SK-N-SH (cell line): ENCODE measurements around the gene RPL13. TPM values are rescaled to one million over a fixed set of nuclear protein-coding genes. Genes with fewer than 3 reads are reported as not detected.
"Not testable (repeated sequence)": the region's sequence is repeated elsewhere in the genome, so short reads cannot be mapped to it uniquely, and the experiment has no call there.

ENCODE experiments used
- CTCF ChIA-PET: fragments of 300-600, 350-600 bp; formaldehyde crosslinking; extraction: SDS; loops from one replicate; lab custom pipeline; 2021; lab: Yijun Ruan, JAX
- POLR2A ChIA-PET: fragments of 350-600 bp; sonication (Branson Sonifier 250); formaldehyde crosslinking; extraction: SDS; loops from one replicate; lab custom pipeline; 2020; ENCODE audit warnings: antibody characterized with exemption, inconsistent platforms; lab: Yijun Ruan, JAX
- DNase-seq: peaks from one replicate; pipeline ENCODE4 v3.0.0; 2012
- H2AFZ ChIP-seq: fragments of 200-600 bp; sonication (generic); 2 replicates; pipeline ENCODE4 v1.8.1; 2016; ENCODE audit warnings: antibody characterized with exemption, mild to moderate bottlenecking, low read depth
- H3F3A ChIP-seq: fragments of 200-600 bp; sonication (generic); replicated peaks from 2 replicates; pipeline ENCODE3; 2016; ENCODE audit warnings: antibody characterized with exemption, mild to moderate bottlenecking; ENCODE audit not compliant: insufficient read depth
- H3K27ac ChIP-seq, 2 experiments: fragments of 200-500 bp in 1 of 2; fragments of 200-600 bp in 1 of 2; sonication (Bioruptor generic) in 1 of 2; sonication (generic), shearing (Covaris generic) in 1 of 2; 2 replicates each; pipeline versions ENCODE4 v1.5.1 to v1.6.1; 2014 to 2016; ENCODE audit warnings: low read depth in 2 of 2, inconsistent platforms in 1 of 2, low read length in 1 of 2, mild to moderate bottlenecking in 1 of 2, mixed read lengths in 1 of 2
- H3K27me3 ChIP-seq: fragments of 200-600 bp; sonication (generic), shearing (Covaris generic); 2 replicates; pipeline ENCODE4 v1.6.1; 2016; ENCODE audit warnings: mixed run types; ENCODE audit not compliant: insufficient read depth
- H3K36me3 ChIP-seq, 2 experiments: fragments of 200-500 bp in 1 of 2; fragments of 200-600 bp in 1 of 2; sonication (Bioruptor generic) in 1 of 2; sonication (generic) in 1 of 2; replicated peaks in 1 of 2; 2 replicates each; pipeline versions ENCODE3 to v1.5.1; 2014 to 2016; ENCODE audit warnings: low read length in 1 of 2, mild to moderate bottlenecking in 1 of 2; ENCODE audit not compliant: insufficient read depth in 2 of 2, control insufficient read depth in 1 of 2
- H3K4me1 ChIP-seq, 2 experiments: fragments of 200-500 bp in 1 of 2; fragments of 200-600 bp in 1 of 2; sonication (Bioruptor generic) in 1 of 2; sonication (generic), shearing (Covaris generic) in 1 of 2; 2 replicates each; pipeline versions ENCODE4 v1.5.1 to v1.6.1; 2014 to 2016; ENCODE audit warnings: low read depth in 1 of 2, low read length in 1 of 2, mixed run types in 1 of 2; ENCODE audit not compliant: insufficient read depth in 2 of 2, control insufficient read depth in 1 of 2
- H3K4me2 ChIP-seq: fragments of 200-600 bp; sonication (generic), shearing (Covaris generic); 2 replicates; pipeline ENCODE4 v1.6.1; 2017; ENCODE audit warnings: mixed run types
- H3K4me3 ChIP-seq, 2 experiments: fragments of 200-500 bp in 1 of 2; fragments of 200-600 bp in 1 of 2; sonication (Bioruptor generic) in 1 of 2; sonication (generic), shearing (Covaris generic) in 1 of 2; 2 replicates each; pipeline versions ENCODE4 v1.5.1 to v1.8.1; 2014 to 2016; ENCODE audit warnings: low read depth in 2 of 2, inconsistent platforms in 1 of 2, low read length in 1 of 2, mild to moderate bottlenecking in 1 of 2, mixed read lengths in 1 of 2, moderate library complexity in 1 of 2
- H3K79me2 ChIP-seq: fragments of 200-600 bp; sonication (generic); 2 replicates; pipeline ENCODE4 v1.8.1; 2017; ENCODE audit warnings: mild to moderate bottlenecking; ENCODE audit not compliant: insufficient read depth
- H3K9ac ChIP-seq: fragments of 200-600 bp; sonication (generic); 2 replicates; pipeline ENCODE4 v1.6.1; 2017; ENCODE audit warnings: mixed run types
- H3K9me2 ChIP-seq: fragments of 200-600 bp; sonication (generic); 2 replicates; pipeline ENCODE4 v1.6.1; 2017; ENCODE audit warnings: mixed run types
- H3K9me3 ChIP-seq: fragments of 200-600 bp; sonication (generic); 2 replicates; pipeline ENCODE4 v1.6.1; 2017; ENCODE audit warnings: mixed run types, mild to moderate bottlenecking, moderate library complexity
- H4K20me1 ChIP-seq: fragments of 200-600 bp; sonication (generic); 2 replicates; pipeline ENCODE4 v1.6.1; 2017; ENCODE audit warnings: mild to moderate bottlenecking, mixed run types; ENCODE audit not compliant: insufficient read depth
- CTCF ChIP-seq: fragments of 200-600 bp; sonication (generic); IDR thresholded peaks from 2 replicates; pipeline ENCODE4 v1.6.1; 2017; ENCODE audit warnings: antibody characterized with exemption, mild to moderate bottlenecking, moderate library complexity
- FOSL2 ChIP-seq: IDR thresholded peaks from 2 replicates; pipeline ENCODE4 v1.4.0; 2012; ENCODE audit warnings: low read depth, mild to moderate bottlenecking, moderate library complexity, borderline replicate concordance
- IRF3 ChIP-seq: fragments of 150-350 bp; IDR thresholded peaks from 2 replicates; pipeline ENCODE4 v1.6.1; 2016; ENCODE audit warnings: mild to moderate bottlenecking, low read depth, low read length
- MXI1 ChIP-seq: IDR thresholded peaks from 2 replicates; pipeline ENCODE4 v1.6.1; 2012; ENCODE audit warnings: mild to moderate bottlenecking, low read depth, low read length, improper control_type of control experiment
- TAF1 ChIP-seq: IDR thresholded peaks from 2 replicates; pipeline ENCODE4 v1.6.1; 2012; ENCODE audit warnings: low read depth, mild to moderate bottlenecking, low read length, moderate library complexity, borderline replicate concordance
- TEAD4 ChIP-seq: IDR thresholded peaks from 2 replicates; pipeline ENCODE4 v1.4.0; 2012; ENCODE audit warnings: mild to moderate bottlenecking, borderline replicate concordance; ENCODE audit not compliant: insufficient read depth
- YY1 ChIP-seq: IDR thresholded peaks from 2 replicates; pipeline ENCODE4 v1.4.0; 2012; ENCODE audit warnings: low read depth, mild to moderate bottlenecking
- WGBS: methylation state at CpG from one replicate; pipeline ENCODE4 v1.1.6; 2017; ENCODE audit warnings: low lambda C conversion rate; 5-methylcytosine and 5-hydroxymethylcytosine counted together
- polyA plus RNA-seq, 3 experiments: library from polyadenylated mRNA; depleted of rRNA; stranded (reverse); fragments of >200 nt; gene quantifications; 2 replicates each; pipeline ENCODE4 v1.2.3, GENCODE V29; 2012

Gene RPL13
- polyA plus RNA-seq, 1 of the 3 experiments (the other 2 are of a cell fraction): 4,635 TPM

GRCh38 chr16:89584768-89585549 lies 24.5 kb downstream of the RPL13 start (continued):
- no peak for TF ChIP-seq FOSL2

GRCh38 chr16:89586218-89586617 lies 25.7 kb downstream of the RPL13 start:
- Histone ChIP-seq H3K4me2 (no peak overlapping the region), H2AFZ (no peak overlapping the region), H3K9me2 (no peaks in the 10 kb centered on the region), H3K79me2 (no peaks in the 10 kb centered on the region), H3K27ac (no peak overlapping the region), H3K9me3 (no peaks in the 10 kb centered on the region), H3F3A (peaks cover 4% of the 10 kb centered on the region), H3K27me3 (no peaks in the 10 kb centered on the region), H3K36me3 (no peaks in the 10 kb centered on the region), H3K9ac (no peak overlapping the region), H4K20me1 (no peaks in the 10 kb centered on the region), H3K4me3 (no peak overlapping the region), H3K4me1 (peaks cover 5 to 12% of the 10 kb centered on the region in 2 experiments; a peak in 3 of 4 replicates)
- CTCF ChIA-PET: no interaction called here
- TF ChIP-seq TAF1: no peak
- POLR2A ChIA-PET: no interaction called here
- peak; percentile 35 for DNase-seq
- WGBS: no CpG with 5 or more reads among the region's 7 CpGs

GRCh38 chr16:89586853-89587252 lies 26.4 kb downstream of the RPL13 start:
- peaks cover 5 to 7% of the 10 kb centered on the region in 2 experiments; a peak in 3 of 4 replicates for H3K4me1 ChIP-seq
- DNase-seq: peak; percentile 74
- POLR2A ChIA-PET: no interaction called here
- 78% methylated on average over 19 of the region's 25 CpGs for WGBS
- H3K4me3 ChIP-seq: no peak overlapping the region
- no peak overlapping the region for H3K4me2 ChIP-seq
- no peak overlapping the region for H3K27ac ChIP-seq
- no peak for TF ChIP-seq CTCF
- TF ChIP-seq IRF3: no peak
- TF ChIP-seq MXI1: no peak
- no peak for TF ChIP-seq YY1
- TF ChIP-seq TEAD4: no peak
- H3F3A ChIP-seq: peaks cover 4% of the 10 kb centered on the region
- no peak overlapping the region for H3K9ac ChIP-seq
- H4K20me1 ChIP-seq: no peaks in the 10 kb centered on the region
- no peaks in the 10 kb centered on the region for H3K79me2 ChIP-seq
- H3K36me3 ChIP-seq: no peaks in the 10 kb centered on the region
- CTCF ChIA-PET: no interaction called here
- no peak overlapping the region for H2AFZ ChIP-seq
- H3K9me3 ChIP-seq: no peaks in the 10 kb centered on the region
- no peaks in the 10 kb centered on the region for H3K9me2 ChIP-seq
- H3K27me3 ChIP-seq: no peaks in the 10 kb centered on the region

GRCh38 chr16:89587676-89588075 lies 27.2 kb downstream of the RPL13 start:
- H3K4me3 ChIP-seq, H3K27ac ChIP-seq, H3K9me3 ChIP-seq, H2AFZ ChIP-seq, CTCF ChIA-PET, H3K4me2 ChIP-seq, DNase-seq, H3F3A ChIP-seq, H3K36me3 ChIP-seq, H3K9me2 ChIP-seq, H3K27me3 ChIP-seq, POLR2A ChIA-PET, H3K4me1 ChIP-seq, H3K9ac ChIP-seq, H4K20me1 ChIP-seq, H3K79me2 ChIP-seq: not testable (repeated sequence)
- 99% methylated on average over 10 of the region's 36 CpGs for WGBS
